GM18507 (cell line): ENCODE results near the gene USP7.
"Not testable (repeated sequence)": the region's sequence is repeated elsewhere in the genome, so short reads cannot be mapped to it uniquely, and the experiment has no call there.

Experiments
- DNase-seq: peaks from one replicate; pipeline ENCODE4 v3.0.0; 2011; ENCODE audit warnings: low read depth; ENCODE audit not compliant: insufficient read length; ENCODE audit errors: extremely low spot score
- FAIRE-seq: peaks from 2 replicates; lab custom pipeline; 2011; peaks lifted over from hg19 to GRCh38; lab: Jason Lieb, UNC

The USP7 gene

DNA sequence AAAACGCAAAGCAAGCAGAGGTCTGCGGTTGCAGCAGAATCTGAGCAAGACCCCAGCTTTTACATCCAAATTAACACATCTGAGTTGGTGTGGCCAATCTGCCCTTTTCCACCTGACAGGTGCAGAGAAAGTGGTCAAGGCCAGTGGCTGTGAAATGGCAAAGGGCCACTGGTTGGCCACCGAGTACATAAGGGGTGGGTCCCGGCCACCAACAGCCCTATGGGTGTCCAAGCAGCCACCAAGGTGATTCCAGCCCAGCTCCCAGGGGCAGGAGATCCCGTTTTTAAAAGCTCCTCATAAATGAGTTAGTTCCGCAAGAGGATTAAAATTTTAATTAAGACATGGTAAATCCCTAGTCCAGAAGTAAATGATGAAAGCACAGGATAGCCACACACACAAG, 29.1 kb downstream of the USP7 start:
- no peak for DNase-seq
- no peak for FAIRE-seq

- FAIRE-seq (no peak), DNase-seq (no peak)
Measured at GRCh38 chr16:8931859-8932258, 31.8 kb downstream of the USP7 start.

DNA sequence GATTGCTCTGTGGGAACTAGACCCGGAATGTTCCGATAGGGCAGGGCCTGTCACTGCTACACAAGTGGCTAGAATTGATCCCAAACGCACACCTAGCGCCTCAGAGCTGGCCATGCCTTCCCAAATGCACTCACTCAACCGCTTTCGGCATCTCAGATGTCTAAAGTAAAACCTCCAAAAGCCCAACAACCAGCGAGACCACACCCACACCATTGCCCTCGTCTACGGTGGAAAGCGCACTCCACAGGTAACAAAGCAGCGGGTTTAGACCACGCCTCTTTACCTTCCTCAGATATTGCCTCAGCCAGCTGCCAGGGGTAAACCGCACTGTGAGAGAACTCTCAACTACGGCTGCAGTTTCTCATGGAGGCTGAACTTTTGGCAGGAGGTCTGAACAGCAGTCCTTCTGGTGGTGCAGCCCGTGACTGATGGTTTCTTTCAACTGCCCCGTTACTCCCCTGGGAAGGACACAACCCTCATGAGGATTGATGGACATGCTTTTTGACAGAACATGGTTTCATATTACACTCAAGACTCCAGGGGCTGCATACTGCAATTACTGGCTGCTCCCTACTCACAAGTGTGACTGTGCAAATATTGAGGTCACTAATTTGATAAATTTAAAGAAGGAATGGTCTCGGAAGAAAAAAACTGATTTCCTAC, 34.5 kb downstream of the USP7 start:
- FAIRE-seq = no peak
- DNase-seq = no peak

DNA sequence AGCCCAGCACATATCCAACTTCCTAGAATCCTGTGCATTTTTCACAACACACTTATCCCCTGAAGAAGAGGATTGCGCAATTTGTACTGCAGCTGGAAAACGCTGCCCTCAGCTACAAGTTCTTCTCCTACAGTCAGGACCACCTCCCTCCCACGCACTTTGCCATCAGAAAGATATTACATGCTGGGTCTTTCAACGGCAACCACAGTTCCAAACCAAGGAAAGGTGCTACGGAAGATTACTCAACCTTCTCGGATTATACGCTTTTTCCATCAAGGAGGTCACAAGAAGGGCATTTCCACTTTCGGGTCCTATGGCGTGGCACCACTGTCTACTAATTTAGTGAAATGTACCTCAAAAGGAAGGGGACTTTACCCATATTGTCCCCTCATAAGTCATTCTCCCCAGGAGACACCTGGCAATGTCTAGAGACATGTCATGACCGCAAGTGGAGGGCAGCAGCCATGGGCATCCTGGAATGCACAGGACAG, 35.2 kb downstream of the USP7 start:
- FAIRE-seq (peak; percentile 9), DNase-seq (no peak)

DNA sequence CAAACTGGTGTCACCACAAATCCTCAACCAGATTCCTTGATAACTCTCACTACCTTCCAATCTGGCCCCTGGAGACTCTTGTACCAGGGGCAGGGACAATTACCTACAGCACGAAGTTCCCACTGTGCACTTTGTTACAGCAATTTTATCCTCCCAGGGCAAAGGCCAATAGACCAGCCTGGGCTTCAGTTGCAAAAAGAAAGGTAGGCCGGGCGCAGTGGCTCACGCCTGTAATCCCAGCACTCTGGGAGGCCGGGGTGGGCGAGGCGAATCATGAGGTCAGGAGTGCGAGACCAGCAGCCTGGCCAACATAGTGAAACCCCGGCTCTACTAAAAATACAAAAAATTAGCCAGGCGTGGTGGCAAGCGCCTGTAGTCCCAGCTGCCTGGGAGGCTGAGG, 36.9 kb downstream of the USP7 start:
- FAIRE-seq (no peak), DNase-seq (no peak)

DNA sequence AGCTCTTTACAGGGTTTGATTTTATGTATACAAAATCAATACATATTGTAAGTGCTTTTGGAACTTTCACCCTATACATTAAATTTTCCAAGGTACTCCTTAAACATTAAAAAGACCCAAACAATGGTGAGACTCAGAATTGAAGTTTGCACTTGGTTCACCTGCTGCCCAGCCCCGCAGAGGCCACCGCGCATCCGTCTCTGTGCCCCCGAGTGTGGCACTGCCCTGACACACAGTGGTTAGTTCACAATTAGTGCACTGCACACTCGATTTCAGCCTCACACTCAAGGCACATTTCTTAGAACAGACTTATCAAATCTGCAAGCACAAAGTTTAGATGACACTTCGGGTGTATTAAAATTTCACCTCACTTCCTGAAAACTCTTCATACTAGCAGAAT, 38.3 kb downstream of the USP7 start:
- FAIRE-seq = no peak
- DNase-seq = no peak

- DNase-seq (no peak), FAIRE-seq (no peak)
Measured at GRCh38 chr16:8924214-8924613, 39.5 kb downstream of the USP7 start.

GRCh38 chr16:8923199-8923598, 40.5 kb downstream of the USP7 start:
- no peak for FAIRE-seq
- DNase-seq = no peak

- no peak for FAIRE-seq
Measured at GRCh38 chr16:8921347-8921984, 42.2 kb downstream of the USP7 start.

DNA sequence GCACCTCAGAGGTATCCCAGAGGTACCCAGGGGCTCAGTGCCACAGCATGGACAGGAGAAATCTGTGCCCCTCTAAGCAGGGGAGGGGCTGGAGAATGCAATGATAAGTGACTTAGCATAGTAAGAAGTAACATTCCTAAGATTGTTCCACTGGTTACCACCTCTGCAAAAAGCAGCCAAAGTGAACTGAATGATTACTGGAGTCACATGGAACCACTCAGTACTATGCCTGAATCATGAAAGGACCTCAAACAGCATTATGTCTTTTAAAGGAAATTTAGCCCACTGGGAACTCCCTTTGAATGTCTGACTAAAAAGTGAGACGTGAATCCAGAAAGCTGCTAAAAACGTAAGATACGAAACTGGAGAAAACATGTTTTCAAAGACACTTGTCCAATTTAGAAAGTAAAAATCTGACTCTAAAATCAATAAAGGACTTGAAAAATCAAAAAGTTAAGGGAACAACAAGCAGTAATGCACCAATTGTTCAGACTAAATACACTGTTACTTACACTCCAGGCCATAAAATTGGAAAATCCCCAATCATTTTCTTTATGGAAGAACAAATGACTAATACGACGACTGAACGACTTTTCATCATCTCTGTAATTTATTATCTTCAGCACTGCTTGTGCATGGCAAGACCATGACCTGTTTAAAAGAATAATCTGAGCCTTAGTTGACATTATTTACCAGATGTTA, 42.9 kb downstream of the USP7 start:
- no peak for DNase-seq
- no peak for FAIRE-seq

More at GRCh38 chr16:8921347-8921984, 42.2 kb downstream of the USP7 start:
- no peak for DNase-seq

- DNase-seq (no peak), FAIRE-seq (no peak)
Measured at GRCh38 chr16:8919934-8920462, 43.7 kb downstream of the USP7 start.

GRCh38 chr16:8919089-8919933, 44.4 kb downstream of the USP7 start:
- DNase-seq (no peak), FAIRE-seq (no peak)

DNA sequence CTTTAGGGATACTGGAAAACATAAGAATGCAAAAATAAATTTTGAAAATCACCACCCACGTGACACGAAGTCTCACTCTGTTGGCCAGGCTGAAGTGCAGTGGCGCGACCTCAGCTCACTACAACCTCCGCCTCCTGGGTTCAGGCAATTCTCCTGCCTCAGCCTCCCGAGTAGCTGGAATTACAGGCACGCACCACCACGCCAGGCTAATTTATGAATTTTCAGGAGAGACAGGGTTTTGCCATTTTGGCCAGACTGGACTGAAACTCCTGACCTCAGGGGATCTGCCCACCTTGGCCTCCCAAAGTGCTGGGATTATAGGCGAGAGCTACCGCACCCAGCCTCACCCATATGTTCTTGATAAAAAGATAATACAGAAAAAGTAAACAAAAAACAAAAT, 46.4 kb downstream of the USP7 start:
- not testable (repeated sequence) for DNase-seq, FAIRE-seq

GRCh38 chr16:8916541-8917225, 47.0 kb downstream of the USP7 start:
- no peak for DNase-seq
- no peak for FAIRE-seq

DNA sequence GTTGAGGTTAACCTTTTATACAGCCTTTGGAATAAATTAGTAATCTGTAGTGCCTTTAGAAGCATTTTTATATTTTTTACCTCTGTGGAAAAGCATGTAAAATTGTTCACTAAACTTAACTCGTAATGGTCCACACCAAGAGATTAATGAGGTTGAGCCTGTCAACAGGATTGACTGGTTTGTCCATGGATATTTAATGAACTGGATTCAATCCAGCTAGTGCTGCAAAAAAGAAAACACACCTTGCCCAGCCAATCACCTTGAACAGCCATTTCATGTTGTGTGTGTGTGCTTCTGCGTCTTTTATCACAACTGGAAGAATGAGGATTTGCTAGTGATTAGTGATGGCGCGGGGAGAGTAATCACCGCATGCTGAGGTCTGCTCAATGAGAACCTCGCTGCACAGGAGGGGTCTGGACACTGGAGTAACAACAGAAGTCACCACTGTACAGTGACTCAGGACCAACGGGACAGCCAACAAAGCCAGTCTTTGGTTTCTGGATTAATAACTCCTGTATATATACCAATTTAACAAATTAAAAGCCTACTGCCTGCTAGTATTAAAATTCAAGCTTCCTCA, 47.9 kb downstream of the USP7 start:
- FAIRE-seq = no peak
- DNase-seq = no peak

DNA sequence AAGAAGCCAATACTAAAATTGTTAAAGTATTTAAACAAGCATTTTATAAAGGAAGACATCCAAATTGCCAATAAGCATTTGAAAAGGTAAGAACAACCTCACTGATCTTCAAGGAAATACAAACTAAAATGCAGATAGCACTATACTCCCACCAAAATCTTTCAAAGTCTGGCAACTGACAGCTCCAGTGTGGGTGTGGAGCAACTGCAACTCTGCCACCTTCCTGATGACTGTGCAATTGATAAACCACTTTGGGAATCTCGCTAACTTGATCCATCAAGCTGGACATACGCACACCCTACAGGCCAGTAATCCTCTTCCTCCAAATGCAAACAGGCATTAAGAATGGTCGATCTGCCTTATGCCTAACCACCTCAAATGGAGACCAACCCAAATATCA, 49.6 kb downstream of the USP7 start:
- DNase-seq (no peak), FAIRE-seq (no peak)

GRCh38 chr16:8912793-8913192, 50.9 kb downstream of the USP7 start:
- no peak for FAIRE-seq
- no peak for DNase-seq

DNA sequence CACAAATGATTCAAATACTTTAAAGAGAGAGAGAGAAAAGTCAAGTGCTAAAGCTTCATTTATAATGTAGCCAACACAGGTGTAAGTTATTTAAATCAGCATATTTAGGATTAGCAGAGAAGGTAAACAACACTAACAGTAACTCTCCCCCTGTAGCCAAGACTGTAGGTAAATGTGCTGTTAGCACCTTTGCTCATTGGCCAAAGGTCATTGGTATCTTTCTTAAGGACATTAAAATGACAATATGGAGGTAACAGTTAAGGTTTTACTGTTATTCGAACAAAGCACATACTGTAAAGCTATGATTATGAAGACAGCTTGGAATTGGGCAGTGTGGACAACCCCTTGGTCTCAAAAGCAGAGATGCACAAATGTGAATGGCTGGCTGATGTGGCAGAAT, 52.9 kb downstream of the USP7 start:
- FAIRE-seq = no peak
- DNase-seq = no peak
